GM11168 (cell line): Measurements from ENCODE around the gene YPEL5.

Source experiments
- in situ Hi-C: fragments of 300-500 bp; cut with MboI; formaldehyde crosslinking; loops from one replicate; pipeline ENCODE4 v1.12.0; 2022; ENCODE audit warnings: low sequenced_read_pairs; ENCODE audit not compliant: unreplicated experiment

YPEL5 gene

GRCh38 chr2:30161929-30162706, 15.3 kb downstream of the YPEL5 start:
- in situ Hi-C loops: loop anchor here (10.0 to 25.0 kb wide), 2 partner anchors 543 to 700 kb away; no protein-coding TSS in a partner anchor

GRCh38 chr2:30162806-30163205, 16.0 kb downstream of the YPEL5 start:
- in situ Hi-C loops: loop anchor here (10.0 to 25.0 kb wide), 2 partner anchors 542 to 699 kb away; no protein-coding TSS in a partner anchor

GRCh38 chr2:30164131-30164925, 17.5 kb downstream of the YPEL5 start:
- in situ Hi-C loops: loop anchor here (10.0 to 25.0 kb wide), 2 partner anchors 540 to 698 kb away; no protein-coding TSS in a partner anchor

GRCh38 chr2:30165050-30165520, 18.3 kb downstream of the YPEL5 start:
- in situ Hi-C loops: loop anchor here (10.0 to 25.0 kb wide), 2 partner anchors 540 to 697 kb away; no protein-coding TSS in a partner anchor

- in situ Hi-C loops: loop anchor here (10.0 to 25.0 kb wide), 2 partner anchors 539 to 697 kb away; no protein-coding TSS in a partner anchor
These were observed 18.8 kb downstream of the YPEL5 start for GRCh38 chr2:30165617-30166016.

GRCh38 chr2:30172627-30173026, 25.8 kb downstream of the YPEL5 start:
- in situ Hi-C loops: loop anchor here (25.0 kb wide), 1 partner anchor 690 kb away; no protein-coding TSS in a partner anchor

- in situ Hi-C loops: no loop called here
These were observed 30.6 kb downstream of the YPEL5 start for GRCh38 chr2:30177440-30177839.

GRCh38 chr2:30177956-30178355, 31.1 kb downstream of the YPEL5 start:
- in situ Hi-C loops: no loop called here

GRCh38 chr2:30178618-30179434, 32.0 kb downstream of the YPEL5 start:
- in situ Hi-C loops: no loop called here

GRCh38 chr2:30179536-30179935, 32.7 kb downstream of the YPEL5 start:
- in situ Hi-C loops: no loop called here

- in situ Hi-C loops: loop anchor here (10.0 kb wide), 1 partner anchor 505 kb away; no protein-coding TSS in a partner anchor
These were observed 33.4 kb downstream of the YPEL5 start for GRCh38 chr2:30180226-30180625.

- in situ Hi-C loops: loop anchor here (10.0 kb wide), 1 partner anchor 504 kb away; no protein-coding TSS in a partner anchor
These were observed 34.4 kb downstream of the YPEL5 start for GRCh38 chr2:30181176-30181575.

- in situ Hi-C loops: loop anchor here (10.0 kb wide), 1 partner anchor 501 kb away; no protein-coding TSS in a partner anchor
These were observed 37.2 kb downstream of the YPEL5 start for GRCh38 chr2:30184035-30184434.

- in situ Hi-C loops: loop anchor here (10.0 kb wide), 1 partner anchor 500 kb away; no protein-coding TSS in a partner anchor
These were observed 38.4 kb downstream of the YPEL5 start for GRCh38 chr2:30185178-30185577.

- in situ Hi-C loops: loop anchor here (10.0 kb wide), 1 partner anchor 497 kb away; no protein-coding TSS in a partner anchor
These were observed 41.5 kb downstream of the YPEL5 start for GRCh38 chr2:30188292-30188691.

- in situ Hi-C loops: no loop called here
These were observed 43.8 kb downstream of the YPEL5 start for GRCh38 chr2:30190637-30191036.

GRCh38 chr2:30191107-30191506, 44.3 kb downstream of the YPEL5 start:
- in situ Hi-C loops: no loop called here

- in situ Hi-C loops: no loop called here
These were observed 45.0 kb downstream of the YPEL5 start for GRCh38 chr2:30191819-30192271.

- in situ Hi-C loops: no loop called here
These were observed 45.5 kb downstream of the YPEL5 start for GRCh38 chr2:30192314-30192713.
